DOHH2 (cell line): ENCODE results near the gene TTC28.

Source experiments
- H3F3A ChIP-seq: fragments of 200-600 bp; sonication (generic), shearing (Covaris generic); 2 replicates; pipeline ENCODE4 v1.6.0; 2016; ENCODE audit warnings: antibody characterized with exemption, mild to moderate bottlenecking; ENCODE audit not compliant: control insufficient read depth, insufficient read depth
- H3K27ac ChIP-seq: fragments of 200-600 bp; sonication (generic); 2 replicates; pipeline ENCODE4 v1.5.1; 2014; ENCODE audit warnings: low read depth, mild to moderate bottlenecking, low read length, moderate library complexity
- H3K27me3 ChIP-seq: fragments of 200-600 bp; sonication (generic); 2 replicates; pipeline ENCODE4 v1.6.1; 2014; ENCODE audit warnings: mild to moderate bottlenecking, low read length, mixed read lengths; ENCODE audit not compliant: control insufficient read depth
- H3K36me3 ChIP-seq: fragments of 200-600 bp; sonication (generic); 2 replicates; pipeline ENCODE4 v1.6.1; 2014; ENCODE audit warnings: mild to moderate bottlenecking, low read length, moderate library complexity, mixed read lengths; ENCODE audit not compliant: control insufficient read depth
- H3K4me1 ChIP-seq: fragments of 200-600 bp; sonication (generic); 2 replicates; pipeline ENCODE4 v1.6.1; 2014; ENCODE audit warnings: mild to moderate bottlenecking, low read length, mixed read lengths; ENCODE audit not compliant: control insufficient read depth
- H3K4me2 ChIP-seq: fragments of 200-600 bp; sonication (generic); 2 replicates; pipeline ENCODE4 v1.6.0; 2014; ENCODE audit warnings: mild to moderate bottlenecking, low read length, moderate library complexity
- H3K4me3 ChIP-seq: fragments of 200-600 bp; sonication (generic); 2 replicates; pipeline ENCODE4 v1.5.1; 2014; ENCODE audit warnings: mild to moderate bottlenecking, low read length, mixed read lengths
- H3K79me2 ChIP-seq: fragments of 200-600 bp; sonication (generic); 2 replicates; pipeline ENCODE4 v1.6.1; 2014; ENCODE audit warnings: mild to moderate bottlenecking, low read length, mixed read lengths; ENCODE audit not compliant: control insufficient read depth
- H3K9me2 ChIP-seq: fragments of 200-600 bp; sonication (generic); replicated peaks from 2 replicates; pipeline ENCODE4 v1.6.1; 2014; ENCODE audit warnings: mild to moderate bottlenecking, low read length, mixed read lengths; ENCODE audit not compliant: control insufficient read depth
- H3K9me3 ChIP-seq: fragments of 200-600 bp; sonication (generic); 2 replicates; pipeline ENCODE4 v1.6.1; 2014; ENCODE audit warnings: antibody characterized with exemption, low read length, mixed read lengths; ENCODE audit not compliant: control insufficient read depth, insufficient read depth
- H4K20me1 ChIP-seq: fragments of 200-600 bp; sonication (generic); 2 replicates; pipeline ENCODE4 v1.6.0; 2014; ENCODE audit warnings: low read depth, mild to moderate bottlenecking, antibody characterized with exemption, low read length, moderate library complexity; ENCODE audit not compliant: control insufficient read depth, insufficient read depth
- CTCF ChIP-seq: fragments of 200-600 bp; sonication (generic); IDR thresholded peaks from one replicate; pipeline ENCODE4 v1.5.1; 2014; ENCODE audit warnings: antibody characterized with exemption, mild to moderate bottlenecking, low read depth, low read length; ENCODE audit not compliant: poor library complexity, severe bottlenecking
- EZH2phosphoT487 ChIP-seq: fragments of 200-600 bp; sonication (generic); IDR thresholded peaks from 2 replicates; pipeline ENCODE4 v1.6.1; 2017; ENCODE audit warnings: borderline replicate concordance, mild to moderate bottlenecking, antibody characterized with exemption, low read length, moderate library complexity, mixed read lengths

TTC28 gene

DNA sequence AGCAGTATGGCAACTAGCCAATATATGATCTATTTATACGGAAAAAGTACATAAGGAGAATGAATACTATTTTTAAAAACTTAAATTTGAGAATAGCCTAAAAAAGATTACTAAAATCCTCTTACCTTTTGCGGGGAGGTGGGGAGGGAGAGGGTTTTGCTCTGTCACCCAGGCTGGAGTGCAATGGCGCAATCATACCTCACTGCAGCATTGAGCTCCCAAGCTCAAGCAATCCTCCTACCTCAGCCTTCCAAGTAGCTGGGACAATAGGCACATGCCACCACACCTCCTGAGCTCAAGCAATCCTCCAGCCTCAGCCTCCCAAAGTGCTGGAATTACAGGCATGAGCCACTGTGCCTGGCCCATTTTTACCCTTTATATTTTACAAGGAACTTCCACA, 82.0 kb downstream of the TTC28 start:
- H3K9me3 ChIP-seq = no peaks in the 10 kb centered on the region
- TF ChIP-seq EZH2phosphoT487 (no peak), CTCF (no peak)
- H3F3A ChIP-seq = no peaks in the 10 kb centered on the region
- H3K27me3 ChIP-seq = no peaks in the 10 kb centered on the region
- H3K4me3 ChIP-seq = no peak overlapping the region
- H3K27ac ChIP-seq = no peak overlapping the region
- no peaks in the 10 kb centered on the region for H3K36me3 ChIP-seq
- no peaks in the 10 kb centered on the region for H4K20me1 ChIP-seq
- no peaks in the 10 kb centered on the region for H3K9me2 ChIP-seq
- no peak overlapping the region for H3K4me2 ChIP-seq
- H3K79me2 ChIP-seq = no peaks in the 10 kb centered on the region
- no peaks in the 10 kb centered on the region for H3K4me1 ChIP-seq

DNA sequence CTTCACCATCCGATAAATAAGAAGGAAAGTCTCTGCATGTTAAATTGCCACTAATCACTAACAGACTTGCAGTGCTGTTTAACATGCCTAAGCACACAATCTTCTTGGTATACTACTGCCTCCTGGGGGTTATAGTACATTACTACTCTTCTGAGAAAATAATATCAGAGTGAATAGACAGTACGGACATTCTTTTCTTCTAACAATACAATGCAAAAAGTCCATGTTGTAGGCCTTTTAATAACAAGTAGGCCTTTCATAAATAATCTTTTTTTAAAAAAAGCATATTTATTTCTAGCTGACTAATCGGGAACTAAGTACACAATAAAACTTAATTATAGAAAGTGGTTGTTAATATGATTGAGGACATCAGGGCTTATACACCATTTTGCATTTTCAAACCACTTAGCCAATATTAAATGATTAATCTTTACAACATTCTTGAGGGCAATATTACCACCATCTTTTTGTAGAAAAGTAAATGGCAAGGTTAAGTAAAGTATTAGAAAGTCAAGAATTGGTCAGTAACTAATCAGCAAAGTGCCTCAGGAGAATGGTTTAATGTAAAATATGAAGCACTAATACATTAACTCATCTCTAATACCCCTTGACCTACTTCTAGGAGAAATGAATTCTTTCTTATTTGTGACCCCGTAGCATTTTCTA, 84.7 kb downstream of the TTC28 start:
- Histone ChIP-seq H3K9me3 (no peaks in the 10 kb centered on the region), H3K36me3 (no peaks in the 10 kb centered on the region), H3K4me2 (no peak overlapping the region), H3K9me2 (no peaks in the 10 kb centered on the region), H3K27me3 (no peaks in the 10 kb centered on the region), H3K79me2 (no peaks in the 10 kb centered on the region), H3K27ac (no peak overlapping the region), H4K20me1 (no peaks in the 10 kb centered on the region), H3K4me1 (no peaks in the 10 kb centered on the region), H3F3A (no peaks in the 10 kb centered on the region), H3K4me3 (no peak overlapping the region)
- TF ChIP-seq EZH2phosphoT487 (no peak), CTCF (peak; percentile 63)

DNA sequence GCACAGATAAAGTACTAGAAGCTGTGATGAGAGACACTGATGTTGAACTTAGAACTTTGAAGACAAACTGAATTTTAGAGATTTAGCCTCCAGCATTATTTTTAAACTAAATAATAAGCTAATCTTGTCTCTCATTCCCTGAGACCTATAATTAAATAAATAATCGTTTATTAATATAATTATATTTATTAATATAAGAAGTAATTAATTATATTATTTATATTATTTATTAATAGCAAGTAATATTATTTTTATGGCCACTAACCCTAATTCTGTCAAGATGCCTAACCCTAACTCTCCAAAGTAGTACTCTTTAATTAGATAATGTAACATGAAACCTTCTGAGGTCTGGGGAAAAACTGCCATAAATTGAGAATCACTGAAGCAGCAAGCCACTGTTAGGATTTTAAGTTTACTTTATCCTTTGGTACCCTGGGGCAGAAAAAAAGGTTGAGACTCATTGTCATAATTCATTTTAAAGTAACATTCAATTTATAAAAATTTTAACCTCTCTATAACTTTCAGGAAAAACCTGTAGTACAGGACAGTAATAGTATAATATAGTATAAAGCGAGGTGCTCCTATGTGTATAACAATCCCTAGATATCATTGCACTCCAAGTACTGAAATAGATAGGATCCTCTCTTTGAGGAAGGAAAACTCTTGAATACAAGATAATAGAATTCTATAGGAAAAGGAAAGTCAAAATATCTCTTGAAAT, 85.4 kb downstream of the TTC28 start:
- TF ChIP-seq CTCF (no peak), EZH2phosphoT487 (no peak)
- Histone ChIP-seq H3K36me3 (no peaks in the 10 kb centered on the region), H3K4me1 (no peaks in the 10 kb centered on the region), H3K9me3 (no peaks in the 10 kb centered on the region), H3F3A (no peaks in the 10 kb centered on the region), H3K79me2 (no peaks in the 10 kb centered on the region), H3K9me2 (no peaks in the 10 kb centered on the region), H3K4me3 (no peak overlapping the region), H4K20me1 (no peaks in the 10 kb centered on the region), H3K27ac (no peak overlapping the region), H3K27me3 (no peaks in the 10 kb centered on the region), H3K4me2 (no peak overlapping the region)
